Left ventricle myocardium inferior (tissue), 1 donor: Measurements from ENCODE around the gene PSD. TPM values are rescaled to one million over a fixed set of nuclear protein-coding genes. Genes with fewer than 3 reads are reported as not detected.
A peak's percentile ranks its signal among the peaks of the same experiment; 100 is the strongest.

ENCODE experiments used
- DNase-seq: peaks from one replicate; pipeline ENCODE4 v3.0.0-alpha.2; 2020
- H3K27ac ChIP-seq: fragments of 200-600 bp; replicated peaks from 2 replicates; pipeline ENCODE4 v1.8.0; 2021
- H3K27me3 ChIP-seq: fragments of 200-600 bp; 2 replicates; pipeline ENCODE4 v1.8.0; 2021; ENCODE audit warnings: low read depth
- H3K36me3 ChIP-seq: fragments of 200-600 bp; 2 replicates; pipeline ENCODE4 v1.8.0; 2021
- H3K4me1 ChIP-seq: fragments of 200-600 bp; 2 replicates; pipeline ENCODE4 v1.8.0; 2021
- H3K4me3 ChIP-seq: fragments of 200-600 bp; 2 replicates; pipeline ENCODE4 v1.8.0; 2021; ENCODE audit warnings: mild to moderate bottlenecking, moderate library complexity
- H3K9me3 ChIP-seq: fragments of 200-600 bp; replicated peaks from 2 replicates; pipeline ENCODE4 v1.8.0; 2021
- intact Hi-C: fragments of 100-400 bp; cut with micrococcal nuclease; formaldehyde crosslinking; loops from one replicate; pipeline ENCODE4 v1.11.0; 2022
- total RNA-seq: library from RNA; stranded (reverse); fragmentation: NEBNext Ultra II Directional; extraction: Animal tissue kit (Norgen Biotek cat#: 25700); gene quantifications from one replicate; pipeline ENCODE4 v1.2.1, GENCODE V29; 2021
- TF ChIP-seq, protein P1 (sequence below): fragments of 200-600 bp; IDR thresholded peaks from 2 replicates; pipeline ENCODE4 v1.8.0; 2021; ENCODE audit warnings: antibody characterized with exemption, mild to moderate bottlenecking, borderline replicate concordance
- donor health status: DM: no; HTN: yes; CAD: no; lungs with severe emphysema.

PSD gene
- total RNA-seq, 1 donor from 2014 or later = 0.93 TPM

DNA sequence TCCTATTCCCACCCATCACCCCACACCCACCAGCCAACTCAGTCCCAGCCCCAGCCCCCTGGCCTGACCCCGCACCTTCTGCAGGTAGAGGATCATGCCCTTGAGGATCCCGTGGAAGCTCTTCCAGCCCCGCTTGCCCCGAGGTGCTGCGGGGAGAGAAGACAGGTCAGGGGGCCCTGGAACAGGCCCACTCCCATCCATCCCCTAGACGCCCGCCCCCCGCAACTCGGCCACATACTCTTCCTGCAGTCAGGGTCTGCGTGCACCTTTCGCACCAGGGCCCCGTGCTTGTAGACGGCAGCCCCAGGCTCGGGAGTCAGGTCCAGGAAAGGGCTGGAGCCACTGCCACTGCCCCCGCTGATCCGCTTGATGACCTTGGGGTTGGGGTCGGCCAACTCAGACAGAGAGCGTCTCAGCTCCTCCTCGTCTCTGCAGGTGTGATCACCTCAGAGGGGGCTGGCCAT, 13.4 kb downstream of the PSD start:
- H3K36me3 ChIP-seq = peaks cover 24% of the 10 kb centered on the region
- intact Hi-C loops = no loop called here
- H3K27ac ChIP-seq = no peak overlapping the region
- no peak overlapping the region for H3K4me3 ChIP-seq
- H3K27me3 ChIP-seq = peaks cover 32% of the 10 kb centered on the region
- TF ChIP-seq, protein P1, sequence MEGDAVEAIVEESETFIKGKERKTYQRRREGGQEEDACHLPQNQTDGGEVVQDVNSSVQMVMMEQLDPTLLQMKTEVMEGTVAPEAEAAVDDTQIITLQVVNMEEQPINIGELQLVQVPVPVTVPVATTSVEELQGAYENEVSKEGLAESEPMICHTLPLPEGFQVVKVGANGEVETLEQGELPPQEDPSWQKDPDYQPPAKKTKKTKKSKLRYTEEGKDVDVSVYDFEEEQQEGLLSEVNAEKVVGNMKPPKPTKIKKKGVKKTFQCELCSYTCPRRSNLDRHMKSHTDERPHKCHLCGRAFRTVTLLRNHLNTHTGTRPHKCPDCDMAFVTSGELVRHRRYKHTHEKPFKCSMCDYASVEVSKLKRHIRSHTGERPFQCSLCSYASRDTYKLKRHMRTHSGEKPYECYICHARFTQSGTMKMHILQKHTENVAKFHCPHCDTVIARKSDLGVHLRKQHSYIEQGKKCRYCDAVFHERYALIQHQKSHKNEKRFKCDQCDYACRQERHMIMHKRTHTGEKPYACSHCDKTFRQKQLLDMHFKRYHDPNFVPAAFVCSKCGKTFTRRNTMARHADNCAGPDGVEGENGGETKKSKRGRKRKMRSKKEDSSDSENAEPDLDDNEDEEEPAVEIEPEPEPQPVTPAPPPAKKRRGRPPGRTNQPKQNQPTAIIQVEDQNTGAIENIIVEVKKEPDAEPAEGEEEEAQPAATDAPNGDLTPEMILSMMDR = no peak
- peaks cover 15% of the 10 kb centered on the region for H3K4me1 ChIP-seq
- DNase-seq = peak; percentile 5
- H3K9me3 ChIP-seq = no peaks in the 10 kb centered on the region

DNA sequence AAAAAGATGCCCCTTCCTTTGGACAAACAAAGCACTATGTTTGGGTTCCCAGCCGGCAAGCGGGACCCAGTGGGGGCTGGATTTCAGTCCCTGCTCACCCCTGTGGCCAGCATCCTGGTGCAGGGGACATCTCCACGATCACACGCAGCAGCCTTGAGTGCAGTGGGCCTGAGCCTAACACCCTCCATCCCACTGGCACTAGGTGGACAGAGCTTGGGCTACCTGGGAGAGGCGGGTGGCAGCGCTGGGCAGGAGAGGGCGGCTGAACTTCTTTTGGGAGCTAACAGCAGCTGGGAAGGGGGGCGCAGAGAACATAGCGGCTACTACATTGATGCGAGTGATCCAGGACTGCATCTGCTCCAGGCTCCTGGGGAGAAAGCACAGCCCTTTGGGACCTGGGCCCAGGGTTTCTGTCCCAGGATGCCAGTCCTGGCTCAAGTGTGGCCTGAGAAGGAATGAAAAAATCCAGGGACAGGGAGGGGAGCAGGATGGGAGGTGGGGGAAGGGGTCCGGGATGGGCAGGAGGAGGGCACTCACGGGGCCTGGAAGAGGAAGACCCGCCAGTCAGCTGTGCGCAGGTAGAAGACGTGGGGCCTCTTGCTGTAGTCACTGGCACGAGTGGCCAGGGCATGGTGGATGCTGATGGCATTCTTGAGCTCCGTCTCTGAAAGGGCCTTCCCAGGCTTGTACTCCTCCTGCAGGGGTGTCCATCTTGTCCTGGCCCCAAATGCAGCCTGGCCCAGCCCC, 14.1 kb downstream of the PSD start:
- Histone ChIP-seq H3K27ac (no peak overlapping the region), H3K36me3 (peaks cover 25% of the 10 kb centered on the region), H3K4me1 (peaks cover 15% of the 10 kb centered on the region), H3K27me3 (peaks cover 26% of the 10 kb centered on the region), H3K9me3 (no peaks in the 10 kb centered on the region), H3K4me3 (no peak overlapping the region)
- TF ChIP-seq, protein P1 = no peak
- no peak for DNase-seq
- intact Hi-C loops = no loop called here

DNA sequence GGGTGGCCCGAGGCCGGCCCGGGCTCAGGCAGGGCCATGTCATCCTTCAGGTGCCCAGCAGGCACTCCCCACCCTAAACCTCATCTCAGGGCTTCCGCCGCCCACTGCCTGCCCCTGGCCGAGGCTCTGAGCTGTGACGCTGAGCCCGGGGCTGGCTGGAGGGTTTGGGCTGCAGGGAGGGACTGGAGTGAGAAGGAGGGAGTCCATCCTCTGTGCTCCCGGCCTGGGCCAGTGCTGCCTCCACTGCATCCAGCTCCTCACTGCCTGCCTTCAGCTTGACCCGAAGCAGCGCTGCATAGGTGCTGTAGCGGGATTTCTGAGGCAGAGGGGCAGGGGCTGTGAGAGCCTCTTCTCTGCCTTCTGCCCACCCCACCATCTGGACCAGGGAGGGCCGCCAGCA, 15.5 kb downstream of the PSD start:
- TF ChIP-seq, protein P1 = no peak
- peaks cover 31% of the 10 kb centered on the region for H3K36me3 ChIP-seq
- no peak overlapping the region for H3K27ac ChIP-seq
- H3K27me3 ChIP-seq = peaks cover 13% of the 10 kb centered on the region
- H3K4me1 ChIP-seq = peaks cover 19% of the 10 kb centered on the region
- H3K4me3 ChIP-seq = no peak overlapping the region
- H3K9me3 ChIP-seq = no peaks in the 10 kb centered on the region
- intact Hi-C loops = no loop called here
- no peak for DNase-seq

DNA sequence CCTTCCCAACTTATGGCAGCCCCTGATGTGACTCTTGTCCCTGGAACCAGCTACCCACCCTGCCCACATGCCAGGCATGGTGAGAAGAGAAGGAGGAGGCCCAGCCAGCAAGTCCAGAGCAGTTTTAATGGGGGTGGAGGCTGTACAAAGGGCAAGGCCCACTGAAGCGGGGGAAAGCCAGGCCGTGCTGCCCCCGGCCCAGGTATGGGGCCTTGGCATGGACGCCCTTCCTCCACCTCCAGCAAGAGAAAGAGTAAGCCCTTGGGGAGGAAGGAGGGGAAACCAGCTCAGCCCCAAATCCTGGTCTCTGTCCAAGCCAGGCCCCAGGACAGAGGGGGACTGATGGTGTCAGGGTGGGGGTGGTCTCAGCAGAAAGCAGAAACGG, 16.1 kb downstream of the PSD start:
- H3K4me1 ChIP-seq = peaks cover 19% of the 10 kb centered on the region

DNA sequence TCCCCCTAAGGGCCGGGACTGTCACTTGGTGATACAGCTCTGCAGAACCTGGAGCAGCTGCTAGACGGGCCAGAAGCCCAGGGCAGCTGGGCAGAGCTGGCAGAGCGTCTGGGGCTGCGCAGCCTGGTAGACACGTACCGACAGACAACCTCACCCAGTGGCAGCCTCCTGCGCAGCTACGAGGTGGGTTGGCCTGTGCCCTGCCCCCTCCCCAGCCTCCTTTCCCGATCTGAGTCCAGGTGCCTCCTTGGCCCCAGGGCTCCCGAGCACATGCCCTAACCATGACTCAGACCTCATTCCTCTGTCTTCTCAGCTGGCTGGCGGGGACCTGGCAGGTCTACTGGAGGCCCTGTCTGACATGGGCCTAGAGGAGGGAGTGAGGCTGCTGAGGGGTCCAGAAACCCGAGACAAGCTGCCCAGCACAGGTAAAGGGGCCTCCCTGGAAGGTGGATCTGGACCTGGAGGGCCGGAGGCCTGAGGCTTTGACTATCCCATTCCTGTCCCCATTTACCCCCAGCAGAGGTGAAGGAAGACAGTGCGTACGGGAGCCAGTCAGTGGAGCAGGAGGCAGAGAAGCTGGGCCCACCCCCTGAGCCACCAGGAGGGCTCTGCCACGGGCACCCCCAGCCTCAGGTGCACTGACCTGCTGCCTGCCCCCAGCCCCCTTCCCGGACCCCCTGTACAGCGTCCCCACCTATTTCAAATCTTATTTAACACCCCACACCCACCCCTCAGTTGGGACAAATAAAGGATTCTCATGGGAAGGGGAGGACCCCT, 16.7 kb downstream of the PSD start:
- H3K4me1 ChIP-seq = peaks cover 21% of the 10 kb centered on the region
- intact Hi-C loops = no loop called here
- H3K27ac ChIP-seq = no peak overlapping the region
- H3K9me3 ChIP-seq = no peaks in the 10 kb centered on the region
- no peak for DNase-seq
- H3K36me3 ChIP-seq = peaks cover 33% of the 10 kb centered on the region
- TF ChIP-seq, protein P1 = no peak
- H3K4me3 ChIP-seq = no peak overlapping the region
- H3K27me3 ChIP-seq = peaks cover 1% of the 10 kb centered on the region

More for the DNA sequence above, 16.1 kb downstream of the PSD start:
- no peak overlapping the region for H3K4me3 ChIP-seq
- no peak for DNase-seq
- intact Hi-C loops = no loop called here
- peaks cover 33% of the 10 kb centered on the region for H3K36me3 ChIP-seq
- TF ChIP-seq, protein P1 = no peak
- peaks cover 7% of the 10 kb centered on the region for H3K27me3 ChIP-seq
- H3K27ac ChIP-seq = no peak overlapping the region
- H3K9me3 ChIP-seq = no peaks in the 10 kb centered on the region
